Cerebellar nuclear complex (tissue), 1 donor: ENCODE data around the gene LRRC63.
"Not testable (repeated sequence)": the region's sequence is repeated elsewhere in the genome, so short reads cannot be mapped to it uniquely, and the experiment has no call there.

Source experiments
- DNase-seq, 2 experiments: peaks; one replicate each; lab custom pipeline; 2025; lab: John Stamatoyannopoulos, UW

The LRRC63 gene, protein sequence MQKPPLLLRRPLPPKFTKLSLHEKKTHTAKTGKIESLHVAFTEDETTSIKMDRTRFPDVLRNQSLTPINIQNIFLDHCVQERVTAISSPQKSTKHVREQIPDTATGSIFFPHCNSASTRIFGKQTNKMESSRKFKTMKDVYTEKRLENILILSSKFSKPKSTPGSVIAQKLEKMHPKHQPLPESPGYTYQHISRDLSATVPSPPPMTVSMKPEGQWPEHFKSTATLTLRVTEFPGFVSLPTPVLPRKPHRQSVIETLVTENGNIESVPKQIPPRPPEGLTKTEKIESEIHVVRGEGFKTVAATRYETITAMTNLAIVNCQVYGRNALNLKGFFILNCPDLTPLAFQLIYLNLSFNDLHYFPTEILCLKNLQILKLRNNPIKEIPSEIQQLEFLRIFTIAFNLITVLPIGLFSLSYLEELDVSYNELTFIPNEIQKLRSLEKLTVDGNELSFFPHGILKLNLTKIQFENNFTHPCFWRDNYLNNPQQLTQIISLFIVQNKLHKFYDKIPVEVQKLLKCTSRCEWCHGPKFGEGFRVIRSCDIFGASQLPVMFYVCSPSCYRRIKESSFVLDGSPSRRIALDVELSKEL

DNA sequence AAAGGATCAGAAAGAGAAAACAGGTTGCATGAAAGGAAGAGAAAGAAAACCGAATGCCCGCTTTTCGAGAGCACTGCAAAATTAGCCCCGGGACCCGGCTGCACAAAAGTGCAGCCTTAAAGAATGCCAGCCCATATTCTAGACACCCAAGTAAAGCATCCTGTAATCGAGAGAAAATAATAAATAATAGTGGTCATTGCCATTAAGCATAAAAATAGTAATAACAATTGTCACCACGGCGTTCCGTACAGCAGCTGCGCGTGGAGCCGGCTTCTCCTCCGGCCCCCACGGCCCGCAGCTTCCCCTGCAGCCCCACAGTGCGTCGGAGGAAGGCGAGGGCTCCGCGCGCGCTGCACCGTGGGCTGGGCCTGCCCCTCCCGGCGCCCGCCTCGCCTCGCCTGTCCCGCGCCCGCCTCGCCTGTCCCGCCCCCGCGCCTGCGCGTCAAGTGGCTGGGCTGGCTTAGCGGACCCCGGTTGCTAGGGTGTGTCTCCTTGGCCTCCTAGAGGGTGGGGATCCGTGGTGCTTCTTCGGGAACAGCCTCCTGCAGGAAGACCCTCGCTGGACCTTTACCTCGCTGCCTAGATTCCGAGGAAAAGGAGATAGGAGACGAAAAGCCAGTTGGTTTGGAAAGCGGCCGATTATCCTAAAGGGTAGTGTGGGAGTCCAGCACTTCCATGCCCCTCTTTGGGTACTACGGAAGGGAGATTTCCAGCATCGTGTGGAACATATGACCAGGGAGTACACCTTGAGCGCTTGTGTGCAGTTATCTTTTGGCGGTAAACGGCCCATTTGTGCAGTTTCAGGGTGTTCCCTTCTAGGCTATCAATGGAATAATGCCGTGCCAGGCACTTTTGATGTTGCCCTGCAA, at the start of gene LRRC63:
Gene LRRC63, plus strand, starts transcription at position 446 of the 869 bp plus-strand sequence. CDS start 1,107 bp downstream, outside the sequence.
- no peak for DNase-seq

DNA sequence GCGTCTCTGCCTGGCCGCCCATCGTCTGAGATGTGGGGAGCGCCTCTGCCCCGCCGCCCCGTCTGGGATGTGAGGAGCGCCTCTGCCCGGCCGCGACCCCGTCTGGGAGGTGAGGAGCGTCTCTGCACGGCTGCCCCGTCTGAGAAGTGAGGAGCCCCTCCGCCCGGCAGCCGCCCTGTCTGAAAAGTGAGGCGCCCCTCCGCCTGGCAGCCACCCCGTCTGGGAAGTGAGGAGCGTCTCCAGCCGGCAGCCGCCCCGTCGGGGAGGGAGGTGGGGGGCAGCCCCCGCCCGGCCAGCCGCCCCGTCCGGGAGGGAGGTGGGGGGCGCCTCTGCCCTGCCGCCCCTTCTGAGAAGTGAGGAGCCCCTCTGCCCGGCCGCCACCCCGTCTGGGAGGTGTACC, 49.0 kb upstream of the LRRC63 start:
- DNase-seq, result not testable (repeated sequence)

DNA sequence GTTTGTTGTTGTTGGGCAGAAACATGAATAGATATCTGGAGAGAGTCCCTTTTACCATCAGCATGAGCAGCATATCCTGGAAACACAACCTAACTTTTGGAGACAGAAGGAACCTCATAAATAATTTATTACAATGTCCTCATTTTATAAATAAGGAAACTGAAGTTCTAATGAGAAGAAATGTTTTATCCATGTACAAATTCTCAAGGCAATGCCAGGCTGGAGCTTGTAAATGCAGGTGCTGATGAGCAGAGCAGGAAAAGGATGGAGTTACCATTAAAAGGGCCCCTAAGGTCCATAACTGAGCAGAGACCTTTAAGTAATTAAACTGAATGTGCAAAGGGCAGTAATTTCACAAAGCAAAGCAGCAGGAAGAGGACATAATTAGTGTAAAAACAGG, 47.1 kb upstream of the LRRC63 start:
- no peak for DNase-seq

DNA sequence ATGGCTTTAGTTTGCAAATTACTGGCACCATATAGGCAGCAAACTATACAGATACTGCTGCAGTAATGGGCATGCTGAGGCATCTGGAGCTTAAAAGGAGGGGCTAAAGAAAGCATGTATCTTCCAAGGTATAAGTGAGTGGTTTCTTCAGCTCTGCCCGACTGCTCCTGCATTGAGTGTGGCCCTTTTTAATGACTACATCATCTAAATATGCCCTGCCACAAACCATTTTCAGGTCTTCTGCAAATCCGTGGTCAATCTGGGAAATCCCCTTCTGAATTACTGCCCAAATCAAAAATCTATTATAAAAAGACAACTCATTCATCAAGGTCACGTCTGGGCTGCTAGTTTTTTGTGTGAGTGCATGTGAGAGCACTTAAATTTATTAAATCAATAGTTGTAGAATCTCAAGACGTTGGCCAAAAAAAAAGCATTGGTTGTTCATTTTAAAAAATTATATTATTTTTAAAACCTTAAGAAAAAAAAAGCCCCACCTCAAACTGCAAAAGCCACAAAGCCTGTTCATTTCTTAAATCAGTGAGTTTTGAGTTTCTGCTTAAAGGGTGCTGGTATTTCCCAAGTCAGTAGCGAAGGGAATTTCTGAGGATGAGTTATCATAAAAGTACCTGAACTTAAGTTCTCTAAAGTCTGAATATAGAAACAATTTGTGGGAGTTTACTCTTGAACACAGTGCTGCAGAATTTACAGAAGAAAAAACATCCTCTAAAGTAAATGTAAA, 46.1 kb upstream of the LRRC63 start:
- DNase-seq, result no peak

DNA sequence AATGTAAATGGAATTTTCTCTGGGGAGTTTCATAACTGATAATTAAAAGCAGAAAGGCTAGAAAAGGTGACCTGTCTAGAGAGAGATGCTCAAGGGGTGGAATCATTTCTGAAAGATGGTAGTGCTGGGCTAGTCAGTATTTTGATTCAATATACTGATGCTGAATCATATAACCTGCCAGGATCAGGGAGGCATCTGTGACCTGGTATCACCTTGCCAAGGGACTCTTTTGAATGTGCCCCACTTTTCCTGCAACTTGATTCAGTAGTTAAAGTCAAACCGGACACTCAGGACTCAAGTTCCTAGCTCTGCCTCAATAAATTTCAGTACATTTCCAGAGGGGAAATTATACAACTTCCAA, 45.5 kb upstream of the LRRC63 start:
- DNase-seq, result no peak

DNA sequence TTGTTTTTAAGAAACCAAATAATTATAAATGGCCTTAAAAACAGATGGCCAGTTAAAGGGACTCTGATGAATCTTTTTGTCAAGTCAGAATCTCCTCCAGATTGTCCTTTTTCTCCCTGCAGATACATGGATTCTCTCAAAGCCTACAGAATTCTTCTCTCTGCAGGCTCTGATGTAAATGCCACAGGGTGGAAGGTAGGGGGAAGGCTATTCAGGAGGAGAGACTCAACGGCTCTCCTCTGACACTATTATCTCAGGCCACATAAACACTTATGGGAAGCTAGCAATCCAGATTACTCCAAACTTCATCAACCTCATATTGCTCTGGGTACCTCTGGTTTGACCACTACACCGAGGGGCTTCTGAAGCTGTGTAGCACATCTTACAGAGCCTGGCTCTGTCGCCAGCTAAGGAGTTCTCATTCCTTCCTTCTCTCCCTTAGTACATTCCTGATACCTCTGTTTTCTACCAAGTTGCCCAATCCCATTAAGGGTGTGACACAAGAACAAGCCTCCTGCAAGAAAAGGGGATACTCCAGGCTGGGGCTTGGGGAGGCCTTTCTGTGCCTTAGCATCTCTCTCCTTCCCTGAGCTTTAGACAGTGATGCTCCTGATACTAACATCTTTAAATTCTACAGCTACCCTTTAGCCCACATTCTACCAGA, 44.6 kb upstream of the LRRC63 start:
- DNase-seq, result no peak

DNA sequence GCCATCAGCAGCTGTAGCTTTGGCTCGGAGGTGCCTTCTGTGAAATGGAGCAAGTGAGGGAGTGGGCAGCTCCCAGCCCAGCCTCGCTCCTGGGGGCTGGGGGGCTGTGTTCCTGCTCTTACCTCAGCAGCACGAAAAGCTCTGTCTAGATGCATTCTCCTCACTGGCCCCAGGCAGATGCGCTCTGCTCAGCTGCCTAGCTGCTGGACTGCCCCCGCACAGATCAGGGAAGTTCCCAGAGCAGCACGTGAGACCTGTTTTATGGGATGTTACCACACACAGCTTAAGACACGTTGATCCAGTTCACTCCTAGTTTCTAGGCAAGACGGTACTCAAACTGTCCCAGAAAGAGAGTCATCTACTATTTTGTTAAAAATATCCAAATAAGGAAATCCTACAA, 43.4 kb upstream of the LRRC63 start:
- no peak for DNase-seq

DNA sequence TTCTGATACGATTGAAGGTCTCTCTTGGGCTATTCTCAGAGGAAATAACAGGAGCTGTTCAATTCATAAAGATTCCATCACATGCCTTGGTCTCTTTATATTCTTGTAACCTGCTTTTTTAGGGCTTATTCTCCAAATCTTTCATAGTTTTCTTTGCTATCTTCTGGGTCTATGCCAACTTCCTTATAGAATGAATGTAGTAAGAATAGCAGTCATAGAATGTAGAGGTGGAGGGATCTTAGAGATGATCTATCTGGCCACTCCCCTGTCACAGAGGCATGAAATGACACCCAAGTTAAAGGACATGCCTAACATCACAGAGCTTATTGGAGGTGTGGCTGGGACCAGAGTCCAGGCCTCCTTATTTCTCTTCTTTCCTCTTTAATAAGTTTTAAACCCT, 42.9 kb upstream of the LRRC63 start:
- no peak for DNase-seq

DNA sequence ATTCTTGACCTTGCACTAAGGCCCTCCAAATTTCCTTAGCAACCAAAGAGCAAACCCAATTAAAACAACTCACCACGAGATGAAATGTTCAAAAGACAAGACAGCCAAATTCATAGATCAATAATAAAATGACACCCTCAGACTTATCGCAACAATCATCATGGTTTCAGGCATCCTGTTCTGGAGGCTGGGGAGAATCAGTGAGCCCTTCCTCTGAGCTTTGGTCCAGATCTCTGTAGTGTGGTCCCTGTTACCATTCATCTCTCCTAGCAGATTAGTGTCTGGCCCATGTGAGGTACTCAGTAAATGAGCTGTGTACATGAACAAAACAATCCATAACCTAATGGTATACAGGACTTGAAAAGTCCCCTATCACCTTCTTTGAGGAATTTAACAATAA, 42.0 kb upstream of the LRRC63 start:
- DNase-seq, result no peak

DNA sequence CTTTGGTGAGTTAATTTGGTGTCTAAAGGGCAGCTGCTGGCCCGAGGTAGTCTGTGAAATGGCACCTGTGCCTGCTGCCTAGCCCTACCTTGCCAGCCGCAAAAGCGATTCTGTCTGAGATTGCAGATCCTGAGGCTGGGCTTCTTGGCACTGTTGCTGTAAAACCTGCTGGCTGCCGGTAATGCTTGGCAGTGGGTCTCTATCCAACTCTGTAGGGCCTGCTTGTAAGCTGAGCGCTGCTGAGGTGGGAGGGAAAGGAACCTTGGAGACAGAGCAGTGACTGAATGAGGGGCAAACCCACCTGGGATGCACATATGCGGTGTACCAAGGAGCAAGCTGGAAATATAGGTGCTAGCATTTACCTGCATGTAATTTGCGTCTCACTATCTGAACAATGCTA, 41.5 kb upstream of the LRRC63 start:
- DNase-seq, result no peak

DNA sequence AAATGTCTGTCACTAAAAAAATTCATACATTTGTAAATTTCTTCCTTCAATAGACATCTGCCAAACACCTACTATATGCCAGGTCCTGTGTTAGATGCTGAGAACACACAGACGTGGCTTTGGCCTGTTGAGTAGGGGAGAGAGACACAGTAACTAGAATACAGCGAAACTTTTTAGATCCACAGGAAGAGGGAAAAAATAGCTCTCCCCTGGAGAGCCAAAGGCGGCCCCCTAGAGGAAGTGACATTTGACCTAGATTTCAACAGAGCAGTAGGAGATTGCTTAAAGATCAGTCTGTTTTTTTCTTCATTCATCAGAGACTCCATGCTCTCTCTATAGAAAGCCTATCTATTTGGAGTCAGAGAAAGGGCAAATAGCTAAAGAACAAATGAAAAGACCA, 41.0 kb upstream of the LRRC63 start:
- no peak for DNase-seq

DNA sequence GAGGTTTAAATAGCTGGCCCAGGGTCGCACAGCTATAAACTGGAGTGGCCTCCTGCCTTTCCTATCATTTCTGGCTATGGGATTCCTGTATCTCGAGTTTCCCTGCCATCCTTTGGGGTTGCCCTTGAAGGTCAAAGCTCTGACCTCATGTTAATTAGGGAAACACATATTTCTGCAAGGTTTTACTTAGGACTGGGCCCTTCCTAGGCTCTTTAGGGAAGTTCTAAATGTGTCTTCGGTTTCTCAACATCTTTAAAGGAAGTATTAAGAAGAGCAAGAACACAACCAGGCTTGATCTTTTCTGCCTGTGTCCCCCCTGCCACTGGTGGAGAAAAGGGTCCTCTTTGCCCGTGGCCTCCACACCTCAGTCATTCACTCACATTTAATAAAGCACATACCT, 40.5 kb upstream of the LRRC63 start:
- DNase-seq, result no peak

DNA sequence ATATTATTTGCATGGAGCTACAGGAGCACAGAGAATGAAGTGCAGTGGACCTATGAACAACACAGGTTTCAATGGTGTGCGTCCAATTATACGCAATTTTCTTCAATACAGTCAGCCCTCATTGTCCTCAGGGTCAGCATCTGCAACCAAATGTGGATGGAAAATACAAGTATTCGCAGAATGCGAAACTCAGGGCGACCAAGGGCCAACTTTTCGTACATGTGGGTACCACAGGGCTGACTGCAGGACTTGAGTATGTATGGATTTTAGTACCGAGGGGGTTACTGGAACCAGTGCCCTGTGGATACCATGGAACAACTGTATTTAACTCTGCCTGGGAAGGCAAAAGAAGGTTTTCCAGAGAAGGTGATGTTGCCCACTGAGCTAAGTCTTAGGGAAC, 40.0 kb upstream of the LRRC63 start:
- DNase-seq, result no peak

DNA sequence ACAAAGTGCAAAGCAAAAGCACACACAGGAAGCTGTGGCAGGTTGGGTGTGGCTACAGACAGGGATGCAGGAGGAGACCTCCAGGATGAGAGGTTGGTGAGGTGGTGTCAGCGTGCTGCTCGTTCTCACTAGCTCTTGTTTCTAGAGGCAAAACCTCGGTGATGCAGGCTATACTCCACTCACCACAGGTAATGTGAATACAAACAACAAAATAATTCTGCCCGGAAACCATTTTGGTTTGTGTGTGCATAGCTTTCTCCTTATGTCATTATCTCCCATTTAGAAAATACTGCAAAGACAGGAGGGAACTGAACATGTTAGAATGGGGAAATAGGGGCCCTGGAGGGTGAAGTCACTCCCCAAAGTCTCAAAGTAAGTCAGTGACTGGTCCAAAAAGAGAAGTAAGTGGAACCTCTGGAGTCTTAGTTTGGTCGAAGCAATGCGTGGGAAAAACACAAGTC, 39.2 kb upstream of the LRRC63 start:
- no peak for DNase-seq

DNA sequence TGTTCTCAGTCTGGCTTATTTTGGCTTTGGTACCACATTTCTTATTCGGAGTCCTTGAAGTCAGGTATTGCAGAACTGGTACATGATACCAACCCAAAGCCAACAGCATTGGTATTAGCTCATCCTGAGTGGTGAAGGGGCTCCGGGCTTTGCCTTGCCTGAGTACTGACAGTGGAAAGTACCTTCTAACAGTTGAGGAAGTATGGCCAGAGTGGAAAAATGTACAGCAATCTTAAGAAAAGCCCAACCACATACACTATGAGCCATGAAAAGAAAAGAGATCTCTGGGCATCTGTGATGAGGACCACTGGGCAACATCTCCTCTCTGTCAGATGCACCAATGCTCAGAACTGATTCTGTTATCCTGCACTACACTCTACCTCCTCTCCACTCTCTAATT, 38.1 kb upstream of the LRRC63 start:
- no peak for DNase-seq

DNA sequence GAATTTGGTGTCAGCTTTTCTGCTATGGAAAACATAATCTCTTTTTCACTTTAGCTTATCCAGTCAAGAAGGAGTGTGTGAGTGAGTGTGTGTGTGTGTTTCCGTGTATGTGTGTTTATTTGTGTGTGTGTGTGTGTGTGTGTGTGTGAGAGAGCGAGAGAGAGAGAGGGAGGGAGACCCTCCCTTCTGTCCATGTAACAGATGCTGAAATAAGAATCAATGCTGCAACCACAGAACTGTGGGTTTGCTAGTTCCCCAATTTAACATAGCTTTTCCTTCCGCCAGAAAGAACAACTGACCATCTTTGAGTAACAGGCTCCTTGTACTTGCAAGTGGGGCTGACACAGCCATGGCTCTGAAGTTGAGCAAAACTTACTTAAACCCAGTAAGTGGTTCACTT, 35.0 kb upstream of the LRRC63 start:
- DNase-seq, result no peak

DNA sequence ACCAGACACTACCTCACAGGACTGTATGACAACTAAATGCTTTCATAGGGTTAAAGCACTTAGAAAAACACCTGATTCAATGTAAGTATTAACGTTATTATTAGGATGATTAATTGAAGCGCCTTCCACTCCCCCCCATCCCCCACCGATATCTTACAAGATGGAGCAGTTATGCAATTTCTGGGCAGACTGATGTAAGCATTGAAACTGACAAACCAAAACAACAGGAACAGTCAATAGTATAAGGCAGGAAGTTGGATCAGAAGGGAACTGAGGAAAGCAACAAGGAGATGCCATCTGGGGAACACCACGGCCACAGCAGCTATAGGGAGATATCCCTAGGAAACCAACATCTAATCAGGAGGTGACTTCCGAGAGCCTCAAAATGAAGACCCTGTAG, 33.6 kb upstream of the LRRC63 start:
- no peak for DNase-seq

DNA sequence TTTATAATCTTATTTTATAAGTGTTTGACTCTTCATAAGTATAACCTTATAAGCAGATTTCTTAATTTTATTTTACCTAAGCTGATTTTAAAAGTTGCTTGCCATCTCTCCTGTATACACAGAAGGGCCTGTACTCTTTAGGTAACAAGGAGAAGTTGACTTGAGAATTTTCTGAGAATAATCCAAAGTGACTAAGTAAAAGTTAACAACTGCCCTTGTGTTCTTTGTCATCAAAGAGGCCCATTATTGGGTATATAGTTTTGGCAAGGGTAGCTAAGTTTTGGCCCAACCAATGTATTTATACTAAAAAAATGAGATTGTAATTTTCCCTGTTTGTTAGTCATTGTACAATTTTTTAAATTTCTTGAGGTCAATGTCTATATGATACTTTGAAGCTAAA, 32.9 kb upstream of the LRRC63 start:
- no peak for DNase-seq

DNA sequence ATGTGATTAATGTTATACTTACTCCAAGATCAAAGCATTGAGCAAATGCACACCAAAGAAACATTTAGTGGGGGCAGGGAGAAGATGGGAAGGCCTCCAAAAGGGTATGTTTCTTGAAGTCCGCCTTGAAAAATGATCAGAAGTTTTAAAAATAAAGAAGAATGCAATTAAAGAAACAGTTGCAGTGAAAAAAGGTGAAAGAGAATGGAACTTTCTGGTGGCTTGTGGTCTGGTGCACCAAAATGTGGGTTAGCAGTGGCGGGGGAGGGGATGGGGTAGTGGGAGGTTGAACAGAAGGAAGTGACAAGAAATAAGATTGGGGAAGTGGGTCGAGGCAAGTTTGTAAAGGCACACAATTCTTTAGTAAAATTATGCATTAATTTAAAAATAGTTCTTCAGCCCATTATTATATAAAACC, 32.2 kb upstream of the LRRC63 start:
- DNase-seq, result no peak

DNA sequence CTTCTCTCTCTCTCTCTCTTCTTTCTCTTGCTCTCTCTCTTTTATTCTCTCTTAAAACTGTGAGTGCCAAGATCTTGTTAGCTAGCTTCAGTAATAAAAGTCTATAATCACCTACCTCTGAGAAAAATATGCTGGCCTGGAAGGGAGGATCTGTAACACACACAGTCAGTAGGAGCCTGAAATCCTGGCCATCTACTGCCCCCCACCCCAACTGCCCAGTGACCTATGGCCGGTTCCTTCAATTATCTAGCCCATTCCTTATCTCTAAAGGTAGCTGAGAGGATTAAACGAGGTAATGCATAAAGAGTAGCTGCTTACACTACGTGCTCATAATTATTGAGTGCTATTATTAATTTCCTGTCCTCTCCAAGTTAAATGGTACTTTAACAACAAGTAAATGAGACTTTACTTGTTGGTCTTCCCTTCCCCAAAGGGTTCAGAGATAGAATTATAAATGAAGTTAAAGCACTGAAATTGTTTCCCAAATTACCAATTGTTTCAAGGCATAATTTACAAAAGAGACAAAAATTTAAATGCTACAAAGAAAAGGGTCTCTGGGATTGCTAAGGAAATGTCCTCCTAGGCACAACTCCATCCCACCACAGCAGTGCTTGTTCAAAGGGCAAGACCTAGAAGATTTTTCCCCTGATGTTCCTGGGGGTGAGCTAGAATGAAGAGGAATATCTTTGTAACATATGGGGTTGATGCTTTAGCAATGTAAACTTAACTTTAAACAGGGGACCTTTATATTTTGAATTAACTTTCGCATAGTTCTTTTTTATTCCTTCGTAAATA, 31.6 kb upstream of the LRRC63 start:
- DNase-seq, result no peak

DNA sequence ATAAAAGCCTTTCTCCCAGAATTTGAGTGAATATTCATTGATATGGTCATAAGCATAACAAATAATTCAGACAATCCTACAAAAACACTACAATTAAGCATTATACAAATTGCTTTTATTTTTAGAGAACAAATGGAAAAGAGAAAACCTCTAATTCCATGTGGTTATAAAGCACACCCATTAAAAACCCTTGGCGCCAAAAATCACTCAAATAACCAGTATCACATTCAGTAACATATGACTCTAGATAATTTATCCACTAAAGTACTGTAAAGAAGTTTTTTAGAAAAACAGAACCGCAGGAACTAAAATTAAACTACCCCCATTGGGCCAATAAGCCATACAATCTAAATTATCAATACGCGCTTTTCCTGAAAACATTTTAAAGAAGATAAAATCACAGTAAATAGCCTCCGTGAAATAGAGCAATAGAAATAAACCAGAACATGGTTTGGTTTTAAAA, 30.3 kb upstream of the LRRC63 start:
- DNase-seq, result no peak
